Stimulated activated CD4-positive, alpha-beta T cell treated with anti-CD3 and anti-CD28 coated beads, Interleukin-2, amount 100 ng/mL, for 4 hours (primary cell): ENCODE results near the gene NKAIN1.
"Not testable (repeated sequence)": the region's sequence is repeated elsewhere in the genome, so short reads cannot be mapped to it uniquely, and the experiment has no call there.

ENCODE experiments used
- DNase-seq: peaks from one replicate; pipeline ENCODE4 v3.0.0-alpha.2; 2020; ENCODE audit warnings: low read depth

The NKAIN1 gene

DNA sequence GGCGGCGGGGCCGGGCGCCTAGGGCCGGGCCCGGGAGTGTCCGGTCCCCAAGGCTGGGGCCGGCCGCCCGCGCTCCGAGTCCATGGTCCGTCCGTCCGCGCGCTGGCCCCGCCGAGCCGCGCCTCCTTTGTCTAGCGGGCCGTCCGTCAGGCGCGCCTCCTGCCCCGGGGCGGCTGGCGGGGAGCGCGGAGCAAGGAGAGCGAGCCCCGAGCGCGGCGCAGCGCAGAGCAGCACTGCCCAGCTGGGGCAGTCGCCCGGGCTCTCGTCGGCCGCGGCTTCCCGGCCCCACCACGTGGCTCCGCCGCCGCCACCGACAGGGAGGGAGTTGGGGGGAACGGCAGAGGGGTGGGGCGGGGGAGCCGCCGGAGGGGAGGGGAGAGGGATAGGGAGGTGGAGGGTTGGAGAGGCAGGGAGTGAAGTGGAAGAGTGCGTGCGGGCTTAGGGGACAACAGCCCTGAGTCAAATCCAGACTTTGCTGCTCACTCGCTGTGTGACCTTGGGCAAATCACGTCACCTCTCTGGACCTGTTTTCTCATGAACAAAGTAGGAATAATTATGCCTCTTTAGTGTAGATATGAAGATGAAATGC, at the start of gene NKAIN1:
Gene NKAIN1, minus strand, starts transcription at position 235 of the 589 bp plus-strand sequence. CDS start 340 bp downstream, outside the sequence.
- DNase-seq: no peak

DNA sequence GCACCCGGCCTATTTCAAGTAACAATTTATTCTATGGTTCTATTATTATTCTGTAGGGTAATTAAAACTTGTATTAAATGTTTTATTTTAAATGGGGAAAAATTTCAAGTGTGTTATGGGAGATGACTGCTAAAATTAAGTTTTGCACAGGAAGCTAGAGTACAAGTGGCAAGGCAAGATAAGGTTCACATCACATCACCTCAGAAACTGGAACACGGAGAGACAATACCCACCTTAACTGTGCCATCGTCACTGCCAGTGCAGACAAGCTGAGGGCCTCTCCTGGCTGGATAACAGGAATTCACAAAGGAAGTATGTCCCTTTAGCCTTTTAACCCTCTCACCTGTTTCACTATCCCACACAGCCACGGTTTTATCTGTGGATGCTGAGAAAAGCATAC, 49.3 kb upstream of the NKAIN1 start:
- no peak for DNase-seq

DNA sequence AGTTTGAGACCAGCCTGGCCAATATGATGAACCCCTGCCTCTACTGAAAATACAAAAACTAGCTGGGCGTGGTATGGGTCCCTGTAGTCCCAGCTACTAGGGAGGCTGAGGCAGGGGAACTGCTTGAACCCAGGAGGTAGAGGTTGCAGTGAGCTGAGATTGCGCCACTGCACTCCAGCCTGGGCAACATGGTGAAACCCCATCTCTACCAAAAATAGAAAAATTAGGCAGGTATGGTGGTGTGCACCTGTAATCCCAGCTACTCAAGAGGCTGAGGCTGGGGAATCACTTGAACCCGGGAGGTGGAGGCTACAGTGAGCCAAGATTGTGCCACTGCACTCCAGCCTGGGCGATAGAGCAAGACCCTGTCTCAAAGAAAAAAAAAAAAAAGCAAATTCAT, 48.1 kb upstream of the NKAIN1 start:
- not testable (repeated sequence) for DNase-seq

DNA sequence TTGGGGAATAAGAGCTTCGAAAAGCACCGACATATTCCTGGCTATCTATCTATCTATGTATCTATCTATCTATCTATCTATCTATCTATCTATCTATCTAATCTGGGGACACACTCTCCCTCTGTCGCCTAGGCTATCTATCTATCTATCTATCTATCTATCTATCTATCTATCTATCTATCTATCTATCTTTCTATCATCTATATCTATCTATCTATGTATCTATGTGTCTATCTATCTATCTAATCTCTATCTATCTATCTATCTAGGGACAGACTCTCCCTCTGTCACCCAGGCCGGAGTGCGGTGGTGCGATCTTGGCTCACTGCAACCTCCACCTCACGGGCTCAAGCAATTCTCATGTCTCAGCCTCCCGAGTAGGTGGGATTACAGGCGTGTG, 42.7 kb upstream of the NKAIN1 start:
- DNase-seq: not testable (repeated sequence)

DNA sequence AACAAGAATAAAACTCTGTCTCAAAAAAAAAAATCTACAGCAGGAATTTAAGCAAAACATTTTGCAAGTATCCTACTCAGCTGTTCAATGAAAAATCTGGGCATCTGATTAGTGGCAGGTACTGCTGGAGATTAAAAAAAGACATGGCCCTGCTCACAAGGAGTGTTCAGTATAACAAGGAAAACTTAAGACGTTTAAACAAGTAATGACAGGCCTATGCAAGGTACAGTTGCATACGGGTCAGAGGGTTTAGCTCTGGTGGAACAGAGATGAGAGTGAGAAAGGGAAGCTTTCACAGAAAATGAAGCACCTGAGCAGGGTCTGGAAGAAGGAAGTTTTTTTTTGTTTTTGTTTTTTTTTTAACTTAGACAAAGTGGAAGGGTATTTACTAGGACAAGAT, 33.9 kb upstream of the NKAIN1 start:
- no peak for DNase-seq

DNA sequence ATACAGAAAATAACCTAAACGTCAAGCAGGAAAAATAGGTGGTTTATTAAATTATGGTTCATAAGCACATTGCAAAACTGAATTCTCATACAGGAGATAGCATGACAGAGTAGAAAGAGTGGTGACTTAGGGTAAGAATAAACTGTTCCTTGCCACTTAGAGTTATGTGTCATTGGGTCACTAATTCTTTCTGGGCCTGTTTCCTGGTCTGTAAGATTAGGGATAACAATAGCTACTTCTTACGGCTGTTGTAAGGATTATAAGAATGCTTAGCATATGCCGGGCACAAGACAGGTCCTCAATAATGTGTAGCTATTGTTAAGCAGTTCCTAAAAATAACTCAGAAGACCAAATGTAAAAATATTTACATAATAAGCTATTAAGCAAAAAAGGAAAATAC, 32.7 kb upstream of the NKAIN1 start:
- DNase-seq: no peak

DNA sequence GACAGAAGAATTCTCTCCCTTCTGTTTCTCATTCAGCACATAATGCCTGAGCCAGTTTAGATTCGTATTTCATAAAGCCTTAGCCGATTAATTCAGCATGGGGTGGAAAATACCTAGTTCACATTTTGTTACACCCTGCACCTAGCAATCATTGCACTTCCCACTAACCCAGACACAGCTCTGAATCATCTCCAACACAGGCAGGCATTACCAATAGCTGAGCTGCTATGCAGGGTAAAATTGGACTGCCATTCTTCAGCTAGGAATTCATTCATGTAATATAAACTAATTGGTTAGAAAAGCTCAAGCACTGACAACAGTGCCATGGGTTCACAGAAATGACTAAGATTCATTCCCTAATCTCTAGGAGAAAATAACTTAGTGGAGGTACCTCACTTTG, 26.9 kb upstream of the NKAIN1 start:
- DNase-seq: no peak

DNA sequence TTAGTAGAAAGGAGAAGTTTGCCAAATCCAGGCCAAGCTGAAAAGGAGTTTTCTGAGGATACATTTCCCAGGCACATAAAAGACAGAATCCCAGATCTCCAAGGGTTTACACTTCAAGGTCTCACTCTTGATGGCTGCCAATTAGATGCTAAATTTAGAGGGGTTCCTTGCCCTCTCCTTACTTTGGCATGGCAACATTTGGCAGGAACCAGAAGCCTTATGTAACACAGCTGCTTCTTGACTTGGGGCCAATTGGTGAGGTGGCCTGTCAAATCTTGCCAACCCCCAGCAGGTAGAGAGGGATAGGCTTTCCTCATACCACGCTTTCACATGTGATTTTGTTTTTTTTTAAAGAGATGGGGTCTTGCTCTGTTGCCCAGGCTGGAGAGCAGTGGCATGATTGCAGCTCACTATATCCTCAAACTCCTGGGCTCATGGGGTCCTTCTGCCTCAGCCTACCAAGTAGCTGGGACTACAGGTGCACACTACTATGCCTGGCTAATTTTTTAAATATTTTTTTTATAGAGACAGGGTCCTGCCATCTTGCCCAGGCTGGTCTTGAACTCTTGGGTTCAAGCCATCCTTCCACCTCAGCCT, 25.2 kb upstream of the NKAIN1 start:
- no peak for DNase-seq

DNA sequence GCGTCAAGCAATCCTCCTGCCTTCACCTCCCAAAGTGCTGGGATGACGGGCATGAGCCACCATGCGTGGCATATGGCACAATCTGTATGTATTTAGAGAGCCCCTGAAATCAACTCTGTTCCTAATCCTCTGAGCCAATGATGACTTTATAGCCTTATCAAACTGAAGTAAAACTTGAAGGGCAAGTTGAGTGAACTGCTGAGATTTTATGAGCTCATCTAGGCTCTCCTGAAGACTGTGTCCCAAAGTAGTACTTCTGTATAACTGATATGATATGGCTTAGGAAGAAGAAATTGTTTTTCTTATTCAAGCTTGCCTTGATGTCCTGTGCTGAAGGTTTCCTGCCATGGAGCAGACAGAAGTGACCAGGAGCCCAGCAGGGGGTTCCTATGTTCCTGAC, 23.7 kb upstream of the NKAIN1 start:
- no peak for DNase-seq

DNA sequence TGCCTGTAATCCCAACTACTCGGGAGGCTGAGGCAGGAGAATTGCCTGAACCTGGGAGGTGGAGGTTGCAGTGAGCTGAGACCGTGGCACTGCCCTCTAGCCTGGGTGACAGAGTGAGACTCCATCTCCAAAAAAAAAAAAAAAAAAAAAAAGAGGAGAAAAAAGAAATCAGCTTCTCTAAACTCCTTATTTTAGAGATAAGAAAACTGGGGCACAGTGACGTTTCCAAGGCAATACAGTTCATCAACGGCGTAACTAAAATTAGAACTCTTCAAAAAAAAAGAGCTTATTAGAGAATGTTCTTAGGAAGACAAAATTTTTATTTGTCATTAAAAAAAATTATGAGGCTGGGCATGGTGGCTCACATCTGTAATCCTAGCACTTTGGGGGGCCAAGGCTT, 22.7 kb upstream of the NKAIN1 start:
- DNase-seq: not testable (repeated sequence)

DNA sequence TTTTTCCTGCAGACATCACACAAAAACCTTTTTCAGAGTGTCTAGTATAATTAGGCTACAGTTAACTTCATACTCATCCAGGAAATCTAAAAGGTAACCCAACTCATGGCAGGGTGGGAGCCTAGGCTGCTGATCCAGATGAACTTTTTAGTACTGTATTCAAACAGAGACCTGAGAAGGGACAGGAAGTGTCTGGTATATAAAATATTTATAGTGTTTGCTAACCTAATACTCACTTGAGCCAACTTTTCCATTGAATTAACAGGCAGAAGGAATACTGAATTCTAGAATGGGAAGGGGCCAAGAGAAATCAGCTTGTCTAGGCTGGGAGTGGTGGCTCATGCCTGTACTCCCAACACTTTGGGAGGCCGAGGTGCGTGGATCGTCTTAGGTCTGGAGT, 22.2 kb upstream of the NKAIN1 start:
- DNase-seq: no peak

DNA sequence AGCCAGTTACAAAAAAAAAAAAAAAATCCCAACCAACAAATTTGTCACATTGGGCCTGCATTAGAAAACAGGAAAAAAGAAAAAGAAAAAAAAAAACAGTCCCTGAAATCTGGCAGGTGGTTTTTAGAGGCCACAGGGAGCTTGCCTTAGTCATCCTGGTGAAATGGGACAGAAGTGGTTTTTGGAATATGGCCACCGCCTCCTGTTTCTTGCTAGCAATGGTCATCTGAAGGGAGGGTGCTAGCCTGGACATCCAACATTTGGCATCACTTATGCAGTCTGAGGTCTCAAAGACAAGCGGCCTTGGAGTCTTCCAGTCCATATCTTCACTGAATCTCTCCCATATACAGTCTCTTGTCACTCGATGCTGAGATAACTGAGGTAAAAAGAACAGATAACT, 20.1 kb upstream of the NKAIN1 start:
- DNase-seq: no peak

DNA sequence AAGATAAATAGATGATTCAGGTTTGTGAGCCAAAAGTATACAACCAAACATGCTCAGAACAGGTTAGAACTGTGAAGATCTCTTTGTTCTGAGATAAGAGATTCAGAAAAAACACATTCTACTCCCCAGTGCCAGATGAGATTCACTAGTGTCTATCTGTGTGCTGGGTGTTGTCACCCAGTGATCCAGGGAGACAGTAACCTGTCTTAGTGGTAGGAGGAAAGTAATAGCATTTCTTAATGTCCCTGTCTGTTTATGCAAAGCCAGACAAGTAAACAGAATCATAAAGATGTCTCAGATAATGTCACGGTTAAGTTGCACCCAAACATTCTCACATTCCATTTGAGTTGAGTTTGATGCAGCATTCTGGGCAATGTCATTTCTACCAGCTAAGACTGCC, 18.9 kb upstream of the NKAIN1 start:
- no peak for DNase-seq

DNA sequence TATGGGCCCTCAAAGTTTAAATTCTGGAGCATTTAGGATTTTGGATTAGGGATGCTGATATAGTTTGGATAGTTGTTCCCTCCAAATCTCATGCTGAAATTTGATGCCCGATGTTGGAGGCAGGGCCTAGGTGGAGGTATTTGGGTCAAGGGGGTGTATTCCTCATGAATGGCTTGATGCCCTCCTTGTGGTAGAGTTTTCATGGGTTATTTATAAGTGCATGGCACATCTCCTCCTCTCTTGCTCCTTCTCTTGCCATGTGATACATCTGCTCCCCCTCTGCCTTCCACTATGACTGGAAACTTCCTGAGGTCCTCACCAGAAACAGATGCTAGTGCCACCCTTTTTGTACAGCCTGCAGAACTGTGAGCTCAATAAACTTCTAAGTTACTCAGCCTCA, 17.5 kb upstream of the NKAIN1 start:
- DNase-seq: no peak

DNA sequence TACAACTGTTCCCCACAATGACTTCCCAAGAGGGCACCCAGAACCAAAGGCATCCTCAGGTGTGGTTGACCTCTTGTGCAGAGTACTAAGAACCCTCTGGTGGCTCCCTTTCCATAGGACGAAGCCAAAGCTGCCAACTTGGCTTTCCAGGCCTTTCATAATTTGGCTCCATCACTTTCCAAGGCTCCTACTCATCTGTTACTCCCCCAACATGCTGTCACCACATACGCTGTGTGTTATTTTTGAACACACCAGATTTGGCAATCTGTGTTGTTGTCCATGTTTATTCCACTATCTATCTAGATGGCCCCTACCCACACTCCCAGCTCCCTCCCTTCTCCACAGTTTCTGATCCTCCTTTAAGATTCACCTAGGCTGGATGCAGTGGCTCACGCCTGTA, 10.2 kb upstream of the NKAIN1 start:
- DNase-seq: no peak

DNA sequence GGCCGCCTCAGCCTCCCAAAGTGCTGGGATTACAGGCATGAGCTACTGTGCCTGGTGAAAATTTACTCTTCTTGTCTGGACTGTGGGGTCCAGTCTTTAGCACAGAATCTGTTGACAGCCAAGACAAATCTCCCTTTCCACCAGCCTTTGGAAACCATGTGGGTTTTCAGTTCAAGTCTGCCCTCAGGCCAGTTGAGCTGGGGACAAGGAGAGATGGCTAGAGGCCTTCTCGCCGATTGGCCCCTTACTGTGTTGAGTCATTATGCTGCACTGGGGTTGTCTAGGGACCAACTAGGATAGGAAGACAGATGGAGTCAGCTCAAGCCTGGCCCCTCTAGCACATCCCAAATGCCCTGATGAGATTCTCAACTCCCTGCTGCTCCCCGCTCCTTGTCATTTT, 8.6 kb upstream of the NKAIN1 start:
- no peak for DNase-seq

DNA sequence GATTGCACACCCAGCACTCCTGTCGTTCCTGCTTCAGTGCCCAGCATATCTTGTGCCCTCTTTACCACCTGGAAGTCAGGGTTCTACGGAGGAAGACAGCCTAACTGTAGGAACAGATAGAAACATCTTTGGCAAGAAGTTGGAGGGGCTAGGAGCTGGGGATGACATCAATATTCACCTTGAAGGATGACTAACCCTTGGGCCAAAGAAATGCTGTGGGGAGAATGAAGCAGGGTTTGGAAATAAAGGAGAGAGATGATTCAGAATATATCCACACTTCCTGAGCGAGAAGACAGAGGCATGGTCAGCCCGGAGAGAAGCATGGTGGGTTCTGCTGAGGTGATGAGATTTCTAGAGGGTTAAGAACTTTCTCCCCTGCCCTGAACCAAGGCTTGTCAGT, 4.6 kb upstream of the NKAIN1 start:
- no peak for DNase-seq

DNA sequence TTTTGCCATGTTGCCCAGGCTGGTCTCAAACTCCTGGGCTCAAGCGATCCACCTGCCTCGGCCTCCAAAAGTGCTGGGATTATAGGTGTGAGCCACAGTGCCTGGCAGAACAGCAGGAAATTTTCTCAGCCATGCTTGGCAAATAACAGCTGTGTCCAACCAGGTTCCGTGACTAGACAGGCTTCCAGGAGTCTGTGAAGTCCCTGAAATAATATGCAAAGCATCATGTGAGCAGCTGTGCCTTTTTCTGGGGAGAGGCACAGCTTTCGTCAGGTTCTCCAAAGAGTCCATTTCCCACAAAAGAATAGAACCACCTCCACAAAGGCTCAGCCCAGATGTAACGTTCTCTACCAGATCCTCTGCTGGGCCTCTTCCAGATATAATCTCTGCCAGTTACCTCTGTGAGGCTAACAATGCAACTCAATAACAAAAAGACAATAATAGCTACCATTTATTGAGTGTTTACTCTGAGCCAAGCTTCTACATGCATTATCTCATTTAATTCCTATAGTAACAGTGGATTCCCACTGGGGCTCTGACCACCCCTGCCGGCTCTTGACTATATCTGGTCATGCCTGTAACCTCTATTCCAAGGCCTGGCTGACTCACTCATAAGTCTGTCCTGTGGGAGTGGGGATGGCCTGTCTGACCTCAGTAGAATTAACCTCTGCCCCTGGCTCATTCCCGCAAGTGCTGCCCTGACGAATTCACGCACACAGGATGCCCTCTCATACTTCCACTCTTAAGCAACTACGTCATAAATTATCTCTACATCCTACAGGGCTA, 4.0 kb upstream of the NKAIN1 start:
- DNase-seq: no peak

DNA sequence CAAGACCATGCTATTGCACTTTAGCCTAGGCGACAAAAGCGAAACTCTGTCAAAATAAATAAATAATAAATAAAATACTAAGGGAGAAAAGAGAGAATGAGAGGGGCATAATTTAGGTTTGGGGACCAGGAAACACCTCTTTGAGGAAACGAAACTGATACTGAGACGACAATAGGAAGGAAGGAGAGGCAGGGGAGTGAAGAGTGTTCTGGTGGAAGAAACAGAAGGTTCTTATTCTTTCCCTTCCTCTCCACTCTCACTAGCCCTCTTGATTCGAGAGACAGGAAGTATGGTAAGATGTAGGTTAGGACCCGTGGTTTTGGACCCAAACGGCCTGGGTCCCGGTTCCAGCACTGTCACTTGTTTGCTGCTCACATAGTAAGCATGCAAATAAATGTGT, 1.6 kb upstream of the NKAIN1 start:
- DNase-seq: no peak

DNA sequence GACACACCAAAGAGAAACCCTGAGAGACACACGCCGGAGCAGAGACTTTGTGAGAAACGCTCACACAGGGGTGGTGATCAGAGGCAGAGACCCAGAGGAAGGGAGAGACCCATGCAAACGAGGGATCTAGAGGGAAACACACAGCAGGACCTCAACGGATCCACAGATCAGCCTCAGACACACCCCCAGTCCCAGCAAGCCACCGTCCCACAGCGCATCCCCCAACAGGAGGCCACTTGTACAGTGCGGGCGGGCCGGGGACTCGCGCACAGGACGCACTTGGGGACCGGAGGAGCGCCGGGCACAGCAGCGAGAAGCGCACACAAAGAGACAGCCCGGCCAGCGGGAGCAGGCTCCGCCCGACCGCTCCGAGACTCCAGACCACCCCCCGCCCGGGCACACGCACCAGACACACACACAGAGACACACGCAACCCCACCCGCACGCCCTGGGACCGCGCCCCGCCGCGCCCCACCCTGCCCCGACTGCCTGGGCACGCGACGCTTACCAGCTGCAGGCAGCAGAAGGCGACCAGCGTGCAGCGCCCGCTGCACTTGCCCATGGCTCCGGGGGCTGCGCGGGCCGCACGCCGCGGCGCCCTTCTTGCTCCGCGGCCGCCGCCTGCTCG, 587 bp downstream of the NKAIN1 start:
- DNase-seq: no peak

DNA sequence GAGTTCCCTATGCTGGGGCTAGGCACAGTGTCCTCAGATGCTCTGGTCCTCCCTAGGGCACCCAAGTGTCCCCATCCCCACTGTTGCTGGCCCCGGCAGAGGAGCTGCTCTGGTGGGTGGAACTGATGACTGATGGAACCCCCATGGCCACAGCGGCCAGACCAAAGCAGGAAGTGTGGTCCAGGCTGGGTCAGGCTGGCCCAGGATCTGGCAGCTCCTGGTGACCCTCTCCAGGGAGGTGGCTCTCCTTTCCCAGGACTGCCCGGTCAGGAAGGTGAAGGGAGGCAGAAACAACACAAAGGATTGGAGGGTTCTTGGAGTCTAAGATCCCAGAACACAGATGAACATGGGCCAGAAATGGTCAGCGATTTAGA, 1.1 kb downstream of the NKAIN1 start:
- no peak for DNase-seq

DNA sequence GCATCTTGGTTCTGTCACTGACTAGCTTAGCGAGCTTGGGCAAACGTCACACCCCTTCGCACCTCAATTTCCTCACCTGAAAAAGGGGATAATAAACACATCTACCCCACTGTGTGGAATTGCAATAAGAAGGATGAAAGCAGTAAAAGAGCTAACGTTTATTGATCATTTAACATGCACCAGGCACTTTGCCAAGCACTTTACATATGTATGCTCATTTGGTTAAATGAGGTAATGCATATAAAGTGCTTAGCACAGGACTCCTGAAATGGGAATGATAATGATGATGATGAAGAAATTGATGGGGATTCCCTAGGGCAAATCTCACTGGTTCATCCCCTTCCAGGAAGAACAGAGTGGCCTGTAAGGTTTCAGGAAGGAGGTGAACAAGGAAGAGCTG, 4.8 kb downstream of the NKAIN1 start:
- no peak for DNase-seq

DNA sequence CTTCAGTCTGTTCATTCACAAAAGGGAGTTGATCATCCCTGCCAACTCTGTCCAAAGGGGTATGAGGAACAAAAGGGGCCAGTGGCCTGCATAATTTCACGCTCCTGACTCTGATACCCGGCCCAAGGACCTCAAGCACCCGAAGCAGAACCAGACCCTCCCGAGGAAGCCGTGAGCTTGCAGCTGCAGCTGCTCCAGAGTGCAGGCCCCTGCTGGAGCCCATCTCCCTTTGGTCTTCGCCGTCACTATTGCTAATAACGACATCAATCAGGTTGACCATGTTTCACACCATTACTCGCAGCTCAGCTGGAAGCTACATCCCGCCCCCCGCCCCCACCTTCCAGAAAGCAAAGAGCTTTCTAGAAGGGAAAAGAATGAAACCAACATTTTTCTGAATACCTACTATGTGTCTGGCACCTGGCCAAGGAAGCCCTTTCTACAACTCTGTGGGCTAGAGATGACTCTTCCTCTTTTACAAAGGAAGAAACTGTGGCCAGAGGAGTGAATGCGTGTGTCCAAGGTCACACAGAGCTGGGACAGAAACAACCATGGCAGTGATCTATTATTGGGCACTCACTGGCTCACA, 5.5 kb downstream of the NKAIN1 start:
- no peak for DNase-seq
